Osteocyte (in vitro differentiated cells): ENCODE data around the gene PTPRM. TPM values are rescaled to one million over a fixed set of nuclear protein-coding genes. Genes with fewer than 3 reads are reported as not detected.

Experiments
- DNase-seq: peaks from one replicate; pipeline ENCODE4 v3.0.0; 2021; ENCODE audit warnings: mixed read lengths; ENCODE audit not compliant: unreplicated experiment; ENCODE audit errors: extremely low spot score
- H3K27ac Mint-ChIP-seq: one replicate; pipeline ENCODE4 v1.8.0; 2021; ENCODE audit warnings: mild to moderate bottlenecking, mixed read lengths; ENCODE audit not compliant: unreplicated experiment
- H3K27me3 Mint-ChIP-seq: one replicate; pipeline ENCODE4 v1.8.0; 2021; ENCODE audit warnings: mixed read lengths; ENCODE audit not compliant: unreplicated experiment
- H3K36me3 Mint-ChIP-seq: one replicate; pipeline ENCODE4 v1.8.0; 2021; ENCODE audit warnings: mixed read lengths; ENCODE audit not compliant: unreplicated experiment
- H3K4me1 Mint-ChIP-seq: one replicate; pipeline ENCODE4 v1.8.0; 2021; ENCODE audit warnings: mixed read lengths; ENCODE audit not compliant: unreplicated experiment
- H3K4me3 Mint-ChIP-seq: one replicate; pipeline ENCODE4 v1.8.0; 2021; ENCODE audit warnings: mild to moderate bottlenecking, moderate library complexity, mixed read lengths; ENCODE audit not compliant: unreplicated experiment
- H3K9me3 Mint-ChIP-seq: one replicate; pipeline ENCODE4 v1.8.0; 2021; ENCODE audit warnings: mixed read lengths; ENCODE audit not compliant: unreplicated experiment
- total RNA-seq: library from RNA; stranded (reverse); gene quantifications from 2 replicates; pipeline ENCODE4 v1.2.1, GENCODE V29; 2021
- TF ChIP-seq, protein P1 (sequence below): fragments of 200-600 bp; sonication (generic); IDR thresholded peaks from 2 replicates; pipeline ENCODE4 v1.5.0; 2021; ENCODE audit warnings: antibody characterized with exemption, mild to moderate bottlenecking, moderate library complexity

Gene PTPRM
- total RNA-seq, 1 donor from 2014 or later, result 105 TPM

DNA sequence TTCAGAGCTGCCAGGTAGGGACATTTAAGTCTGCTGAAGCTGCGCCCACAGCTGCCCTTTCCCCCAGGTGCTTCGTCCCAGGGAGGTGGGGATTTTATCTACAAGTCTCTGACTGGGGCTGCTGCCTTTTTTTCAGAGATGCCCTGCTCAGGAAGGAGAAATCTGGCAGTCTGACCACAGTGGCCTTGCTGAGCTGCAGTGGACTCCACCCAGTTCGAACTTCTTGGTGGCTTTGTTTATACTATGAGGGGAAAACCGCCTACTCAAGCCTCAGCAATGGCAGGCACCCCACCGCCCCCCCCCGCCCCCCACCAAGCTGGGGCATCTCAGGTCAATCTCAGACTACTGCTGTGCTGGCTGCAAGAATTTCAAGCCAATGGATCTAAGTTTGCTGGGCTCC is 584.1 kb downstream of the PTPRM start:
- no peaks in the 10 kb centered on the region for H3K27me3 Mint-ChIP-seq
- TF ChIP-seq, protein P1, sequence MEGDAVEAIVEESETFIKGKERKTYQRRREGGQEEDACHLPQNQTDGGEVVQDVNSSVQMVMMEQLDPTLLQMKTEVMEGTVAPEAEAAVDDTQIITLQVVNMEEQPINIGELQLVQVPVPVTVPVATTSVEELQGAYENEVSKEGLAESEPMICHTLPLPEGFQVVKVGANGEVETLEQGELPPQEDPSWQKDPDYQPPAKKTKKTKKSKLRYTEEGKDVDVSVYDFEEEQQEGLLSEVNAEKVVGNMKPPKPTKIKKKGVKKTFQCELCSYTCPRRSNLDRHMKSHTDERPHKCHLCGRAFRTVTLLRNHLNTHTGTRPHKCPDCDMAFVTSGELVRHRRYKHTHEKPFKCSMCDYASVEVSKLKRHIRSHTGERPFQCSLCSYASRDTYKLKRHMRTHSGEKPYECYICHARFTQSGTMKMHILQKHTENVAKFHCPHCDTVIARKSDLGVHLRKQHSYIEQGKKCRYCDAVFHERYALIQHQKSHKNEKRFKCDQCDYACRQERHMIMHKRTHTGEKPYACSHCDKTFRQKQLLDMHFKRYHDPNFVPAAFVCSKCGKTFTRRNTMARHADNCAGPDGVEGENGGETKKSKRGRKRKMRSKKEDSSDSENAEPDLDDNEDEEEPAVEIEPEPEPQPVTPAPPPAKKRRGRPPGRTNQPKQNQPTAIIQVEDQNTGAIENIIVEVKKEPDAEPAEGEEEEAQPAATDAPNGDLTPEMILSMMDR, result no peak

DNA sequence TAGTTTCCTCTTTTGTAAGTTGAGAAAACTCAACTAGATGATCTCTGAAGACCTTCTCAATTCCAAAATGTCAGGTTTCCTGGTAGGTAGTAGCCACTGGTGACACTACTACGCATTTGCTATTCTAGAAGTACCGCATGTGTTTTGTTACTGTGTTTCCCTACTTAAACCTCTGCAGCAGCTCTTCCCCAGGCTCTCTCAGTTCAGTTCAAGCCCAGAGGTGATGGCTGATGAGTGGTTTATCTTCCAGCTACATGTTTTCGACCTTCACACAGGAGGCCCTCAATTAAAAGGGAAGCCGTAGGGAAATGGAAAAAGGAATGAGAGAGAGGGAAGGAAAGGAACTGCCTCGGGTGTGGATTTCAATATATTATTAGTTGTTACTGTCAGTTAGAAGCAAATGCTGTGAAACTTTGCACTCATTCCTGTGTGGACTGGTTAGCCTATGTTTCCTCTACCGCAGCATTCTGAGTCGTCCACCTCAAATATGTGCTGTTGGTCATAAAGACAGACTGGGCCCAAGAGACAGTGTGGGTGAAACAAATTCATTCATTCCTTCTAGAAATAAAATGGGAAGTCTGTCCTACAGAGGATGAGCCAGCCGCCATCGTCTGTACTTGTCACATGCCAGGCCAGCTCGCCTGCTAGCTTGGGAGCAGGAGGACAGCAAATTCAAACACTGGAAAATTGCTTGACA is 586.9 kb downstream of the PTPRM start:
- Mint-ChIP-seq H3K27ac (no peak overlapping the region), H3K9me3 (no peaks in the 10 kb centered on the region), H3K27me3 (no peaks in the 10 kb centered on the region), H3K4me3 (no peak overlapping the region), H3K36me3 (peaks cover 6% of the 10 kb centered on the region), H3K4me1 (peaks cover 19% of the 10 kb centered on the region)
- TF ChIP-seq, protein P1, result no peak
- no peak for DNase-seq

More for the DNA sequence above, 584.1 kb downstream of the PTPRM start:
- peaks cover 23% of the 10 kb centered on the region for H3K4me1 Mint-ChIP-seq
- H3K27ac Mint-ChIP-seq, result no peak overlapping the region
- peaks cover 13% of the 10 kb centered on the region for H3K9me3 Mint-ChIP-seq
- DNase-seq, result no peak
- H3K36me3 Mint-ChIP-seq, result peaks cover 22% of the 10 kb centered on the region
- no peak overlapping the region for H3K4me3 Mint-ChIP-seq

DNA sequence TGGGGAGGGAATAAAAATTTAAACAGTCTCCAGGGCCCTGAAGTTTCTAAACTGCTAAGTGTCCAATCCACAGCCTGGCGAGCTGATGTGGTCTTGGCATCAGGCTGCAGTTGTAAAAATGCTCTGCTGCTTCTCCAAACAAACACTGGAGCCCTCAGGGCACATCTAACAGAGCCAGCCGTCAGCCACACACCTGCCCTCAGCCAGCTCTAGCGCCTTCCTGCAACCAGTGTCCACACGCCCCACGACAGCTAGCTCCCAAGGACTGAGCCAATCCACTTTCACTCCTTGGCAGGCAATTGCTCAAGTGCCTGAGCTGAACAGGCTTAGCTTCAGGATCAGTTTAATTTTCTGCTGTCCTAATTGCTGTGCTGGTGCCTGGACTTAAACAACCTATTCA is 595.7 kb downstream of the PTPRM start:
- H3K4me1 Mint-ChIP-seq, result peaks cover 12% of the 10 kb centered on the region
- no peak overlapping the region for H3K27ac Mint-ChIP-seq
- no peak for DNase-seq
- peaks cover 8% of the 10 kb centered on the region for H3K36me3 Mint-ChIP-seq
- no peak overlapping the region for H3K4me3 Mint-ChIP-seq
- TF ChIP-seq, protein P1, result no peak
- H3K9me3 Mint-ChIP-seq, result no peaks in the 10 kb centered on the region
- H3K27me3 Mint-ChIP-seq, result no peaks in the 10 kb centered on the region

DNA sequence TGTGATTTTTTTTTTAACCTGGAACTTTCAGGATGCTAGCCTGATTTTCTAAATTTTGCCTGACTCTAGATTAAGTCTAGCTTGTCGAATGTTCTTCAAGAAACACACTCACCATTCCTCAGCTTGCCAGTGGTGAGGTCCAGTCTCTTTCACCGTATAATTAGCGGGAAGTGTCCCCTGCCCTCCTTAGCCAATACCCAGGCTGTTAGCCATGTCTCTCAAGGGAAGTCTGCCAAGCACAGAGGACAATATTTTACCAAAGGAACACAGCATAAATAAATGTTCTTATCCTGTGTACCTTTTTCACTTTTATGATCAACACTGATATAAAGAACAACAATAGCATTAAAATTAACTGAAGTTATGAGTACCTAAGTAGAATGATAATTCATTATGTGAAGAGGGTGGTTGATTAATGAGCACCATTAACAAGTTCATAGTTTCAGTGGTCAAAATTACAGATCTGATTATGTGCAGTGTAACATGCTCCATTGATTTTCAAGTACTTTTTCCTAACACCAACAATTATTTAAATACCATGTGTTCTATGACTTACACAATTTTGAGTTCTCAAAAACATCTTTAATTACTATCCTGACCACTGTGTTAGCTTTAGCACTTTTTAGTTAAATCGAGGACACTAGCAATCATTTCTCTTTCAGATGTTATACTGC is 596.3 kb downstream of the PTPRM start:
- Mint-ChIP-seq H3K4me3 (no peak overlapping the region), H3K9me3 (no peaks in the 10 kb centered on the region), H3K27me3 (no peaks in the 10 kb centered on the region), H3K36me3 (peaks cover 8% of the 10 kb centered on the region), H3K4me1 (peaks cover 12% of the 10 kb centered on the region), H3K27ac (no peak overlapping the region)
- TF ChIP-seq, protein P1, result no peak
- no peak for DNase-seq

DNA sequence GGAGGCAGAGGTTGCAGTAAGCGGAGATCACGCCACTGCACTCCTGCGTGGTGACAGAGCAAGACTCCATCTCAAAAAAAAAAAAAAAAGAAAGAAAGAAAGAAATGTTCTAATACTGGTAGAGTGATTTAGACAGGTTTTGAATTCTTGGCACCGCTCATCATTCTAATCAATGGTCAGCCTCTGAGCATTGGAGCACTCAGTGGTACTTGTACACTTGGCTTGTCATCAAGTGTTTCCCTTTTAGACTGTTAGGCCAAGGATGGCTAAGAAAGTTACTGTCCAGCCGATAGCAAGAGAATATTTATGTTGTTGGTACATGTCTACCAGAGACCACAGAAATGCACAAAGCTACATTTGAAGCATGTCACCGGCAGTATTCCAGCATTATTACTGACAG is 598.0 kb downstream of the PTPRM start:
- Mint-ChIP-seq H3K36me3 (peaks cover 4% of the 10 kb centered on the region), H3K27me3 (no peaks in the 10 kb centered on the region), H3K27ac (no peak overlapping the region), H3K9me3 (no peaks in the 10 kb centered on the region), H3K4me3 (no peak overlapping the region), H3K4me1 (peaks cover 14% of the 10 kb centered on the region)
- TF ChIP-seq, protein P1, result no peak
- no peak for DNase-seq
